Neuronal stem cell (in vitro differentiated cells): ENCODE results near the gene FOXP4.

Experiments
- DNase-seq: peaks from one replicate; pipeline ENCODE4 v3.0.0-alpha.2; 2013; ENCODE audit warnings: low spot score
- H2AFZ ChIP-seq: one replicate; pipeline ENCODE4 v1.6.1; 2013; ENCODE audit warnings: mild to moderate bottlenecking, low read length, inconsistent platforms
- H2AK5ac ChIP-seq: 2 replicates; pipeline ENCODE4 v1.6.1; 2013; ENCODE audit warnings: low read depth, mild to moderate bottlenecking, inconsistent platforms, low read length, moderate library complexity, mixed read lengths
- H2BK120ac ChIP-seq: 2 replicates; pipeline ENCODE4 v1.6.1; 2013; ENCODE audit warnings: low read depth, mild to moderate bottlenecking, inconsistent platforms, low read length, moderate library complexity, mixed read lengths
- H2BK12ac ChIP-seq: one replicate; pipeline ENCODE4 v1.6.1; 2013; ENCODE audit warnings: low read length, inconsistent platforms
- H2BK15ac ChIP-seq: 2 replicates; pipeline ENCODE4 v1.6.1; 2013; ENCODE audit warnings: mild to moderate bottlenecking, low read length, inconsistent platforms, mixed read lengths
- H2BK5ac ChIP-seq: one replicate; pipeline ENCODE4 v1.6.1; 2013; ENCODE audit warnings: inconsistent platforms, mild to moderate bottlenecking, low read length, moderate library complexity
- H3K14ac ChIP-seq: one replicate; pipeline ENCODE4 v1.6.1; 2013; ENCODE audit warnings: low read length, inconsistent platforms
- H3K18ac ChIP-seq: 2 replicates; pipeline ENCODE4 v1.6.1; 2013; ENCODE audit warnings: low read length, inconsistent platforms
- H3K23ac ChIP-seq: 2 replicates; pipeline ENCODE4 v1.6.1; 2013; ENCODE audit warnings: low read depth, mild to moderate bottlenecking, mixed read lengths, low read length, inconsistent platforms; ENCODE audit not compliant: poor library complexity
- H3K27ac ChIP-seq: replicated peaks from 3 replicates; pipeline ENCODE4 v1.5.1; 2013; ENCODE audit warnings: low read length, inconsistent platforms
- H3K27me3 ChIP-seq, 3 experiments: 2 replicates each; pipeline ENCODE4 v1.6.1; 2013; ENCODE audit warnings: low read length in 3 of 3, mild to moderate bottlenecking in 2 of 3, inconsistent platforms in 1 of 3, low read depth in 1 of 3, mixed read lengths in 1 of 3, moderate library complexity in 1 of 3; ENCODE audit not compliant: control insufficient read depth in 3 of 3, insufficient read depth in 3 of 3
- H3K36me3 ChIP-seq, 2 donors: replicated peaks in 1 of 2; 2 replicates each; pipeline ENCODE4 v1.6.1; 2013; ENCODE audit warnings: low read length in 2 of 2; ENCODE audit not compliant: control insufficient read depth in 2 of 2, insufficient read depth in 2 of 2
- H3K4ac ChIP-seq: 2 replicates; pipeline ENCODE4 v1.6.1; 2013; ENCODE audit warnings: inconsistent platforms, mild to moderate bottlenecking, low read length, moderate library complexity
- H3K4me1 ChIP-seq, 2 donors: 1 replicate in 1 of 2; 2 replicates in 1 of 2; pipeline ENCODE4 v1.6.1; 2013; ENCODE audit warnings: low read length in 2 of 2, low read depth in 1 of 2; ENCODE audit not compliant: control insufficient read depth in 2 of 2, insufficient read depth in 1 of 2
- H3K4me2 ChIP-seq: one replicate; pipeline ENCODE4 v1.6.1; 2013; ENCODE audit warnings: mild to moderate bottlenecking, low read length, inconsistent platforms; ENCODE audit not compliant: insufficient read depth, poor library complexity, severe bottlenecking
- H3K4me3 ChIP-seq, 2 donors: 2 replicates each; pipeline ENCODE4 v1.5.1; 2013; ENCODE audit warnings: low read length in 2 of 2, mild to moderate bottlenecking in 2 of 2, inconsistent platforms in 1 of 2, moderate library complexity in 1 of 2
- H3K79me1 ChIP-seq: one replicate; pipeline ENCODE4 v1.6.1; 2013; ENCODE audit warnings: low read depth, mild to moderate bottlenecking, inconsistent platforms, low read length, moderate library complexity
- H3K9ac ChIP-seq: one replicate; pipeline ENCODE4 v1.6.1; 2013; ENCODE audit warnings: mild to moderate bottlenecking, low read depth, low read length, inconsistent platforms; ENCODE audit not compliant: poor library complexity
- H3K9me3 ChIP-seq, 2 donors: replicated peaks in 1 of 2; 2 replicates each; pipeline versions ENCODE3 to v1.6.1; 2013; ENCODE audit warnings: low read length in 2 of 2, mild to moderate bottlenecking in 2 of 2, inconsistent platforms in 1 of 2, low read depth in 1 of 2, mixed read lengths in 1 of 2, moderate library complexity in 1 of 2; ENCODE audit not compliant: control insufficient read depth in 2 of 2, insufficient read depth in 1 of 2
- H4K8ac ChIP-seq: one replicate; pipeline ENCODE4 v1.6.1; 2013; ENCODE audit warnings: low read depth, mild to moderate bottlenecking, inconsistent platforms, low read length, moderate library complexity
- H4K91ac ChIP-seq: one replicate; pipeline ENCODE4 v1.6.1; 2013; ENCODE audit warnings: low read length, low read depth, mild to moderate bottlenecking, inconsistent platforms; ENCODE audit not compliant: poor library complexity
- WGBS, 2 donors: extraction: QIAGEN DNeasy Blood & Tissue Kit; methylation state at CpG; one replicate each; pipeline ENCODE4 v1.1.7; 2013; ENCODE audit warnings: missing lambda C conversion rate in 2 of 2, mixed read lengths in 1 of 2; ENCODE audit not compliant: insufficient read length in 2 of 2, insufficient replicate concordance in 1 of 2; ENCODE audit errors: extremely low coverage in 2 of 2; 5-methylcytosine and 5-hydroxymethylcytosine counted together

Gene FOXP4

DNA sequence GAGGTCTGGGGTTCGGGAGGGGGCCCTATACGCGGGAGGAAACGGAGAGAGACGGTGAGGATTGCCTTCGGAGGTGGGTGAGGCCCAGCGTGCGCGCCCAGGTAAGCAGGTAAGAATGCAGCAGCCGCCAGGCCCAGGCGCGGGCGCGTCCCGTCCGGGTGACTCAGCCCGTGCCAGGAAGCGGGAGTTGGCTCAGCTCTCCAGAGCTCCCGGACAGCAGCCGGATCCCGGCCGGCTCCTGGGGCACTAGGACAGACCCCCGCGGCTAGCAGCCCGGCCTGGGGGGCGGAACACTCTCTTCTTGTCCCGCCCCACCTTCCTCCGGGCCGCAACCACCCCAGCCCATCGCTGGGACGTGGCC lies 90.6 kb downstream of the FOXP4 start:
- Histone ChIP-seq H2AK5ac (no peak overlapping the region), H3K36me3 (peaks cover 0 to 22% of the 10 kb centered on the region in 2 donors), H2BK12ac (no peak overlapping the region), H3K23ac (no peak overlapping the region), H2BK15ac (peak overlapping the region; percentile 93), H4K91ac (no peak overlapping the region), H2AFZ (peak overlapping the region; percentile 95), H3K4me3 (no peak overlapping the region), H3K4ac (no peak overlapping the region), H3K9me3 (peaks cover 0 to 3% of the 10 kb centered on the region in 2 donors), H3K14ac (no peak overlapping the region), H2BK120ac (no peak overlapping the region), H4K8ac (no peak overlapping the region), H2BK5ac (no peak overlapping the region), H3K18ac (peak overlapping the region; percentile 53), H3K4me2 (peak overlapping the region; percentile 77), H3K27me3 (peaks cover 12 to 32% (median 14%) of the 10 kb centered on the region in 3 experiments), H3K27ac (no peak overlapping the region), H3K4me1 (peaks cover 21 to 28% of the 10 kb centered on the region in 2 donors), H3K9ac (no peak overlapping the region), H3K79me1 (peaks cover 7% of the 10 kb centered on the region)
- WGBS, 2 donors, result no CpG with 5 or more reads among the region's 31 CpGs
- no peak for DNase-seq

DNA sequence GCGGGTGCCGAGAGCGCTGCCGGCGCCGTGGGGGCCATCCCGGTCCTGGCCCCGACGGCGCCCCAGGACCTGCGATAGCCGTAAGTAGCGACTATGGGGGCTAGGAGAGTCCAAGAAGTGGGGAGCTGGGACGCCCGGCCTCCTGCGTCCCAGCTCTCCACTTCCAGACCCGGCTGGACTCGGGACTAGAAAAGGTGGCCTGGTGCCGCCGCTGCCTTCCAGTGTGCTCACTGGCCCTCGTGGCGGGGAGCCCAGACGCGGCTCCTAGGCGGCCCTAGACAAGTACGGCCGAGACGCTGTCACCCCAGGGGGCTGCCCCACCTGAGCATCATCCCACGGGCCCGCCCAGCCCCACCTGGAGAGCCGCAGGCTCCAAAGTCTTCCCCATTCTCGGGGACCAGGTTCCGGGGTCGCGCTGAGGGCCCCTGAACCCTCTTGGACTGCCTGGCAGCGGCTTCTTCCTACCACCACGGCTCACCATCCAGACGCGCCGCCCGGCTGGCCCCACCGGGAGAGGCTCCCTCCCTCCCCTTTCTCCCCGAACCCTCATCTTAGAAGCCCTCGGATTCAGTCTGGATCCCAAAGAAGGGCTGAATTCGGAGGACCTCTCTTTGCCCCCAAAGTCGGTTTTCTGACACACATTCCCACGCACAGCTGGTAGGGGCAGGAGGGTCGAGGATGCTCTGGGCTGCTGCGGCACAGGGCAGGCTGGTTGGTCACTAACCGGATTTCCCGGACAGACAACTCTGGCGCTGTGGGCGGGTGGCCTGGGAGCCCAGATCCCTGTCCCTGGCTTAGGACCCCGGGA lies 91.2 kb downstream of the FOXP4 start:
- H3K18ac ChIP-seq, result peak overlapping the region; percentile 89
- no peak overlapping the region for H3K4ac ChIP-seq
- H2BK15ac ChIP-seq, result peak overlapping the region; percentile 93
- H3K4me2 ChIP-seq, result peak overlapping the region; percentile 77
- no peak for DNase-seq
- H3K23ac ChIP-seq, result peak overlapping the region; percentile 44
- H3K27me3 ChIP-seq, result peaks cover 12 to 32% (median 14%) of the 10 kb centered on the region in 3 experiments
- H3K4me3 ChIP-seq, result peak overlapping the region; percentile 76 to 79
- H3K14ac ChIP-seq, result no peak overlapping the region
- H3K36me3 ChIP-seq, result peaks cover 0 to 27% of the 10 kb centered on the region in 2 donors
- H4K91ac ChIP-seq, result no peak overlapping the region
- no peak overlapping the region for H2BK12ac ChIP-seq
- no peak overlapping the region for H4K8ac ChIP-seq
- H2AK5ac ChIP-seq, result peak overlapping the region; percentile 14
- H3K27ac ChIP-seq, result no peak overlapping the region
- peak overlapping the region; percentile 30 for H3K9ac ChIP-seq
- H3K4me1 ChIP-seq, result peaks cover 21 to 28% of the 10 kb centered on the region in 2 donors
- H2BK5ac ChIP-seq, result no peak overlapping the region
- peak overlapping the region; percentile 95 for H2AFZ ChIP-seq
- no CpG with 5 or more reads among the region's 54 CpGs for WGBS, 2 donors
- H3K79me1 ChIP-seq, result peaks cover 7% of the 10 kb centered on the region
- H3K9me3 ChIP-seq, result peaks cover 0 to 3% of the 10 kb centered on the region in 2 donors
- H2BK120ac ChIP-seq, result peak overlapping the region; percentile 6

DNA sequence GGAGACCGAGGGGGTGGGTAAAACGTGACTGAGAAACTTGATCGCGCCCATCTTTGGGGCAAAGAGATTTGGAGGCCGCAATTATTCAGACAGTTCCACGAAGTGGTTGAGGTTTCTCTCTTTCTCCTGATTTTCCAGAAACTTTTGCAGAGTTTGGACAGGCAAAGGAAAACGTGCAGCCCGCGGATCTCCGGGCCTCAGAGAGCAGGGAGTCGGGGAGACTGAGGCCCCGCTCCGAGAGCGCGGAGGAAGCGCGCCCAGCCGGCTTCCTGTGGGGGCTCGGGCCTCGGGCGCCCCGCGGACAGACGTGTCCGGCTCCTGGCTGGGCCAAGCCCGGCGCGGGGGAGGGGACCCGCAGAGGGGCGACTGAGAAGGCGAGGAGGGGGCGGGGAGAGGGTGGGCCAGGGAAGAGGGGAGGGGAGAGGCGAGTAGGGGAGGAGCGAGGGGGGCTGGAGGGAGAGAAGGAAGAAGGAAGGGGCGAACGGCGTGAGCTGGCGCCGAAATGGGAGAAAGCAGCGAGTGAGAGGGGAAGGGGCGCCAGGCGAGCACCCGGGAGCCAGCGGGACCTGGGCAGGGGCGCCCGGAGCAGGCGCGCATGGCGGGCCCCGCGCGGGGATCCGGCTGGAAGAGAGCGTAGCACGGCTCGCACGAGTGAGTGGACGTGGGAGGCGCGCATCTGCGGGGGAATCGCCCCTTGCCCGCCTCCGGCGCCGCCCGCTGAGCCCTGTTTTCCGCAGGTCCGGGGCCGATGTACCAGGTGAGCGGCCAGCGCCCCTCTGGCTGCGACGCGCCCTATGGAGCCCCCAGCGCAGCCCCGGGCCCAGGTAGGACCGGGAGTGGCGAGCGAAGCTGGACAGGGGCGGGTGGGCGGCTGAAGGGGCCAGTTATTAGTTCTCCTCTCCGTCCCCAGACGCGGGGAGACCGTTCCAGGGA lies 92.1 kb downstream of the FOXP4 start, which contains the start of gene MDFI:
Gene MDFI, plus strand, starts transcription at position 467 of the 933 bp plus-strand sequence. Its CDS starts 282 bp downstream, at position 749.
- Histone ChIP-seq H2BK12ac (peak within 1 kb of the TSS; percentile 27), H3K14ac (no peak within 1 kb of the TSS), H3K27ac (no peak within 1 kb of the TSS), H2BK15ac (peak within 1 kb of the TSS; percentile 86), H3K18ac (peak within 1 kb of the TSS; percentile 98), H3K9me3 (peaks cover 0 to 3% of the 10 kb centered on the region in 2 donors), H4K8ac (no peak within 1 kb of the TSS), H2BK120ac (peak within 1 kb of the TSS; percentile 84), H2AFZ (peak within 1 kb of the TSS; percentile 95), H4K91ac (no peak within 1 kb of the TSS), H2BK5ac (peak within 1 kb of the TSS; percentile 92), H3K4me2 (peak within 1 kb of the TSS; percentile 77), H3K79me1 (peaks cover 7% of the 10 kb centered on the region), H3K23ac (peak within 1 kb of the TSS; percentile 92), H3K4me1 (peaks cover 24 to 29% of the 10 kb centered on the region in 2 donors), H3K4me3 (peak within 1 kb of the TSS; percentile 76 to 96), H3K36me3 (peaks cover 1 to 35% of the 10 kb centered on the region in 2 donors), H2AK5ac (peak within 1 kb of the TSS; percentile 91), H3K27me3 (peaks cover 8 to 32% (median 12%) of the 10 kb centered on the region in 3 experiments), H3K4ac (peak within 1 kb of the TSS; percentile 46), H3K9ac (peak within 1 kb of the TSS; percentile 94)
- DNase-seq, result peak; percentile 57
- no CpG with 5 or more reads among the region's 86 CpGs for WGBS, 2 donors
